Ovary (tissue), 3 donors: ENCODE measurements around the gene RNF217.

Experiments
- CTCF ChIP-seq, 3 donors: fragments of 450-650 bp in 2 of 3; fragments of 200-600 bp in 1 of 3; IDR thresholded peaks; one replicate each; pipeline versions ENCODE4 v1.5.1 to v1.8.0; 2016 to 2022; ENCODE audit warnings: antibody characterized with exemption in 3 of 3, mild to moderate bottlenecking in 1 of 3
- POLR2A ChIP-seq: fragments of 450-650 bp; IDR thresholded peaks from one replicate; pipeline ENCODE4 v1.6.1; 2017; ENCODE audit warnings: antibody characterized with exemption, mild to moderate bottlenecking, moderate library complexity
- donor health status: DM: no; HTN: no; CAD: no.

GRCh38 chr6:124956018-124956417 lies 6.2 kb upstream of the RNF217 start:
- TF ChIP-seq CTCF (IDR thresholded peaks at IDR 0.05), result no peak
- TF ChIP-seq POLR2A, result no peak
